PFSK-1 (cell line): ENCODE measurements around the gene CEP41.

Experiments used
- POLR2AphosphoS5 ChIP-seq: IDR thresholded peaks from 2 replicates; pipeline ENCODE4 v1.6.1; 2012; ENCODE audit warnings: low read depth, mild to moderate bottlenecking, control low read depth, low read length, moderate library complexity
- SIN3A ChIP-seq: IDR thresholded peaks from 2 replicates; pipeline ENCODE4 v1.6.1; 2012; ENCODE audit warnings: mild to moderate bottlenecking, low read length, moderate library complexity, borderline replicate concordance; ENCODE audit not compliant: insufficient read depth
- TAF1 ChIP-seq: IDR thresholded peaks from 2 replicates; pipeline ENCODE4 v1.6.1; 2012; ENCODE audit warnings: low read length, control low read depth, borderline replicate concordance; ENCODE audit not compliant: insufficient read depth
- TF ChIP-seq, protein P1 (sequence below), 2 experiments: IDR thresholded peaks; 2 replicates each; pipeline versions ENCODE4 v1.6.1 to v1.8.0; 2011 to 2012; ENCODE audit warnings: low read depth in 2 of 2, low read length in 2 of 2, control low read depth in 1 of 2, inconsistent platforms in 1 of 2, mild to moderate bottlenecking in 1 of 2, moderate library complexity in 1 of 2; ENCODE audit not compliant: insufficient read depth in 1 of 2

DNA sequence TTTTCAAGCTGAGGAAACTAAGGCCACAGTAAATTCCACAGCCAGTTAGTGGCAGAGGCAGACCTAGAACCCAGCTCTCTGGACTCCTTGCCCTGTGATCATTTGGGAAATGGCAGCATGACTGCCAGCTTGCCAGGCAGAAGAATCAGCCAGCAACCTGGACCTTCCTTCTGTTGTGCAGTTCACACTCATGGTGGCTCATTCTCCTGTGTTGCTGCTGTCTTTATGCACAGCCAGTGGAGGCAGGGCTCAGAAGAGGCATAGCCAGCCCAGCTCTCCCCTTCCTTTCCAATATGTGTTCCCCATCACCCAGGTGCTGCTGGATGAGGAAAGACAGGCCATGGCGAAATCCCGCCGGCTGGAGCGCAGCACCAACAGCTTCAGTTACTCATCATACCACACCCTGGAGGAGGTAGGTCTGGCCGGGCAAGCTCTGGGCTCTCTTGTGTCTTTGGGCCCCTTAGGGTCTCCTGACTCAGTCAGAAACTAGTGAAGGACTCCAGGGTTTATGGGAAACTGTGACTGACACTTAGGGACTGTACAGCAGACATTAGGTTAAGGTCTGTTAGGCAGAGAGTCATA lies 81.4 kb downstream of the CEP41 start:
- TF ChIP-seq POLR2AphosphoS5 (no peak), TAF1 (no peak), SIN3A (no peak)
- TF ChIP-seq, protein P1, sequence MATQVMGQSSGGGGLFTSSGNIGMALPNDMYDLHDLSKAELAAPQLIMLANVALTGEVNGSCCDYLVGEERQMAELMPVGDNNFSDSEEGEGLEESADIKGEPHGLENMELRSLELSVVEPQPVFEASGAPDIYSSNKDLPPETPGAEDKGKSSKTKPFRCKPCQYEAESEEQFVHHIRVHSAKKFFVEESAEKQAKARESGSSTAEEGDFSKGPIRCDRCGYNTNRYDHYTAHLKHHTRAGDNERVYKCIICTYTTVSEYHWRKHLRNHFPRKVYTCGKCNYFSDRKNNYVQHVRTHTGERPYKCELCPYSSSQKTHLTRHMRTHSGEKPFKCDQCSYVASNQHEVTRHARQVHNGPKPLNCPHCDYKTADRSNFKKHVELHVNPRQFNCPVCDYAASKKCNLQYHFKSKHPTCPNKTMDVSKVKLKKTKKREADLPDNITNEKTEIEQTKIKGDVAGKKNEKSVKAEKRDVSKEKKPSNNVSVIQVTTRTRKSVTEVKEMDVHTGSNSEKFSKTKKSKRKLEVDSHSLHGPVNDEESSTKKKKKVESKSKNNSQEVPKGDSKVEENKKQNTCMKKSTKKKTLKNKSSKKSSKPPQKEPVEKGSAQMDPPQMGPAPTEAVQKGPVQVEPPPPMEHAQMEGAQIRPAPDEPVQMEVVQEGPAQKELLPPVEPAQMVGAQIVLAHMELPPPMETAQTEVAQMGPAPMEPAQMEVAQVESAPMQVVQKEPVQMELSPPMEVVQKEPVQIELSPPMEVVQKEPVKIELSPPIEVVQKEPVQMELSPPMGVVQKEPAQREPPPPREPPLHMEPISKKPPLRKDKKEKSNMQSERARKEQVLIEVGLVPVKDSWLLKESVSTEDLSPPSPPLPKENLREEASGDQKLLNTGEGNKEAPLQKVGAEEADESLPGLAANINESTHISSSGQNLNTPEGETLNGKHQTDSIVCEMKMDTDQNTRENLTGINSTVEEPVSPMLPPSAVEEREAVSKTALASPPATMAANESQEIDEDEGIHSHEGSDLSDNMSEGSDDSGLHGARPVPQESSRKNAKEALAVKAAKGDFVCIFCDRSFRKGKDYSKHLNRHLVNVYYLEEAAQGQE (IDR thresholded peaks at IDR 0.05; ENCODE audit: insufficient read depth in 1 of 2, low read depth in 2 of 2, low read length in 2 of 2) = no peak
